GM12878 (cell line): ENCODE measurements around the gene UVRAG. TPM values are rescaled to one million over a fixed set of nuclear protein-coding genes. Genes with fewer than 3 reads are reported as not detected.

Source experiments
- ATAC-seq: fragments of 200-7000 bp; cut with Tn5 transposase; 3 replicates; pipeline ENCODE4 v1.9.1; 2020; ENCODE audit warnings: mild to moderate bottlenecking, moderate library complexity
- BruUV-seq: library from RNA; stranded (reverse); fragments of 400-500 nt; replicated peaks from 2 replicates; lab custom pipeline; 2021; lab: Mats Ljungman, UMichigan
- CTCF ChIA-PET: fragments of 300-600 bp; sonication (Branson Sonifier 250); formaldehyde crosslinking; extraction: SDS; loops from one replicate; lab custom pipeline; 2021; ENCODE audit warnings: inconsistent platforms; lab: Yijun Ruan, JAX
- POLR2A ChIA-PET: fragments of 350-600 bp; formaldehyde crosslinking; extraction: SDS; loops from one replicate; lab custom pipeline; 2021; ENCODE audit warnings: inconsistent platforms; lab: Charles Lee
- RAD21 ChIA-PET: fragments of 300-600 bp; sonication (Branson Sonifier 250); formaldehyde crosslinking; loops from one replicate; lab custom pipeline; 2023; ENCODE audit warnings: antibody characterized with exemption; ENCODE audit not compliant: unreplicated experiment; lab: Charles Lee
- SMC1A ChIA-PET: fragments of 300-600 bp; sonication (Branson Sonifier 250); formaldehyde crosslinking; loops from one replicate; lab custom pipeline; 2023; ENCODE audit not compliant: unreplicated experiment, uncharacterized antibody; lab: Charles Lee
- DNase-seq: peaks from one replicate; pipeline ENCODE4 v3.0.0-alpha.2; 2011; ENCODE audit warnings: low read depth, low spot score
- FAIRE-seq: peaks from 3 replicates; lab custom pipeline; 2011; peaks lifted over from hg19 to GRCh38; lab: Jason Lieb, UNC
- H2AFZ ChIP-seq: 2 replicates; pipeline ENCODE4 v1.6.0; 2011; ENCODE audit warnings: low read depth, low read length, control low read depth; ENCODE audit not compliant: control insufficient read depth
- H3K27ac ChIP-seq: 2 replicates; pipeline ENCODE4 v1.5.1; 2011; ENCODE audit warnings: control low read depth; ENCODE audit not compliant: control insufficient read depth, insufficient read depth
- H3K27me3 ChIP-seq, 2 experiments: replicated peaks in 1 of 2; 2 replicates each; pipeline versions ENCODE4 v1.6.0 to v1.6.1; 2011; ENCODE audit warnings: low read length in 1 of 2; ENCODE audit not compliant: control insufficient read depth in 2 of 2, insufficient read depth in 2 of 2
- H3K36me3 ChIP-seq, 2 experiments: 2 replicates each; pipeline ENCODE4 v1.5.1; 2011; ENCODE audit warnings: low read length in 1 of 2; ENCODE audit not compliant: control insufficient read depth in 2 of 2, insufficient read depth in 2 of 2
- H3K4me1 ChIP-seq: 2 replicates; pipeline ENCODE4 v1.6.1; 2011; ENCODE audit warnings: mild to moderate bottlenecking, low read length, moderate library complexity, mixed read lengths; ENCODE audit not compliant: control insufficient read depth, insufficient read depth
- H3K4me2 ChIP-seq: 2 replicates; pipeline ENCODE4 v1.6.0; 2011; ENCODE audit warnings: control low read depth; ENCODE audit not compliant: control insufficient read depth, insufficient read depth
- H3K4me3 ChIP-seq: fragments of 200-600 bp; sonication (generic); 2 replicates; pipeline ENCODE4 v1.5.1; 2016
- H3K79me2 ChIP-seq: 2 replicates; pipeline ENCODE4 v1.6.0; 2011; ENCODE audit warnings: low read length; ENCODE audit not compliant: control insufficient read depth, insufficient read depth
- H3K9ac ChIP-seq: 2 replicates; pipeline ENCODE4 v1.8.0; 2011; ENCODE audit warnings: low read length, control low read depth, mixed read lengths; ENCODE audit not compliant: control insufficient read depth, insufficient read depth
- H3K9me3 ChIP-seq: replicated peaks from 3 replicates; pipeline ENCODE4 v1.5.1; 2011; ENCODE audit warnings: mild to moderate bottlenecking, low read length; ENCODE audit not compliant: control insufficient read depth, insufficient read depth
- H4K20me1 ChIP-seq: 2 replicates; pipeline ENCODE4 v1.6.0; 2011; ENCODE audit not compliant: control insufficient read depth, insufficient read depth
- EGR1 ChIP-seq, 2 experiments: IDR thresholded peaks; 1 replicate in 1 of 2; 2 replicates in 1 of 2; pipeline ENCODE4 v1.6.1; 2011 to 2012; ENCODE audit warnings: low read depth in 2 of 2, low read length in 2 of 2, borderline replicate concordance in 1 of 2, mild to moderate bottlenecking in 1 of 2, moderate library complexity in 1 of 2
- FOS ChIP-seq: IDR thresholded peaks from 3 replicates; pipeline ENCODE4 v1.6.1; 2011; ENCODE audit warnings: borderline replicate concordance; ENCODE audit not compliant: insufficient read length; ENCODE audit errors: extremely low read depth
- FOXK2 ChIP-seq: fragments of 450-650 bp; IDR thresholded peaks from 2 replicates; pipeline ENCODE4 v1.6.1; 2017; ENCODE audit warnings: mild to moderate bottlenecking, moderate library complexity
- HSF1 ChIP-seq: fragments of 150-350 bp; IDR thresholded peaks from 2 replicates; pipeline ENCODE4 v1.6.1; 2014; ENCODE audit warnings: mild to moderate bottlenecking, low read depth, low read length
- IKZF1 ChIP-seq: fragments of 450-650 bp; conservative IDR thresholded peaks from 2 replicates; pipeline ENCODE4 v1.6.1; 2017; ENCODE audit warnings: antibody characterized with exemption, mild to moderate bottlenecking
- NFIC ChIP-seq: IDR thresholded peaks from 2 replicates; pipeline ENCODE4 v1.6.1; 2012; ENCODE audit warnings: low read depth, mild to moderate bottlenecking, inconsistent platforms, low read length, moderate library complexity
- NRF1 ChIP-seq: conservative IDR thresholded peaks from 2 replicates; pipeline ENCODE4 v1.6.1; 2011; ENCODE audit warnings: mild to moderate bottlenecking, low read depth, low read length, improper control_type of control experiment
- PAX5 ChIP-seq: IDR thresholded peaks from 2 replicates; pipeline ENCODE4 v1.6.1; 2011; ENCODE audit warnings: low read depth, low read length, borderline replicate concordance
- RAD21 ChIP-seq: IDR thresholded peaks from 2 replicates; pipeline ENCODE4 v1.6.1; 2011; ENCODE audit warnings: mild to moderate bottlenecking, low read depth, low read length, moderate library complexity; ENCODE audit not compliant: insufficient read depth
- SIX5 ChIP-seq: IDR thresholded peaks from 2 replicates; pipeline ENCODE4 v1.6.1; 2011; ENCODE audit warnings: mild to moderate bottlenecking, low read depth, low read length, moderate library complexity; ENCODE audit not compliant: severe bottlenecking
- SPI1 ChIP-seq: IDR thresholded peaks from 2 replicates; pipeline ENCODE4 v1.6.1; 2011; ENCODE audit warnings: low read depth, mild to moderate bottlenecking, low read length, moderate library complexity, borderline replicate concordance; ENCODE audit not compliant: insufficient read depth
- WRNIP1 ChIP-seq: IDR thresholded peaks from 2 replicates; pipeline ENCODE4 v1.6.1; 2011; ENCODE audit warnings: low read depth, low read length, improper control_type of control experiment, borderline replicate concordance
- ZBTB33 ChIP-seq: fragments of 450-650 bp; IDR thresholded peaks from 2 replicates; pipeline ENCODE4 v1.6.1; 2017; ENCODE audit warnings: mild to moderate bottlenecking
- ZBTB40 ChIP-seq: fragments of 450-650 bp; IDR thresholded peaks from 2 replicates; pipeline ENCODE4 v1.6.1; 2016; ENCODE audit warnings: mild to moderate bottlenecking, moderate library complexity, borderline replicate concordance
- ZZZ3 ChIP-seq: IDR thresholded peaks from 2 replicates; pipeline ENCODE4 v1.6.1; 2011; ENCODE audit warnings: low read depth; ENCODE audit not compliant: control insufficient read depth, insufficient read length
- WGBS: methylation state at CpG from one replicate; pipeline ENCODE4 v1.1.6; 2016; ENCODE audit warnings: low lambda C conversion rate; ENCODE audit not compliant: insufficient replicate concordance, insufficient coverage; ENCODE audit errors: missing lambda C conversion rate; 5-methylcytosine and 5-hydroxymethylcytosine counted together
- in situ Hi-C: fragments of 300-500 bp; cut with MboI; formaldehyde crosslinking; loops from 9 replicates; pipeline ENCODE4 v1.14.3; 2018; ENCODE audit warnings: mixed read lengths
- intact Hi-C: fragments of 100-400 bp; cut with micrococcal nuclease; formaldehyde crosslinking; loops from one replicate; pipeline ENCODE4 v1.14.2; 2022; ENCODE audit not compliant: unreplicated experiment
- polyA plus RNA-seq, 11 experiments: library from polyadenylated mRNA; depleted of rRNA in 4 of 11; unstranded in 6 of 11; stranded (reverse) in 5 of 11; fragments of >200 nt; fragmentation: Nextera tagmentation in 4 of 11; fragmentation: Illumina TruSeq in 1 of 11; extraction: Ambion mirVana in 4 of 11; extraction: Trizol in 1 of 11; gene quantifications; 1 replicate in 1 of 11; 2 replicates in 10 of 11; pipeline versions ENCODE4 v1.2.1 to v1.2.3, GENCODE V29; 2011 to 2016; ENCODE audit warnings: inconsistent platforms in 2 of 11, missing spikeins in 2 of 11, low read depth in 1 of 11
- total RNA-seq, 4 experiments: library from RNA; depleted of rRNA in 3 of 4; stranded (reverse); fragments of >200 nt in 3 of 4; fragmentation: Illumina TruSeq in 1 of 4; extraction: Trizol in 1 of 4; gene quantifications; 2 replicates each; pipeline versions ENCODE4 v1.2.1 to v1.2.3, GENCODE V29; 2013 to 2021

Gene UVRAG
- total and polyA plus RNA-seq, 10 of the 15 experiments (the other 5 are each of a cell fraction or from before 2014, with no cell fraction given) = 7.0 to 43.4 (median 37.0) TPM

GRCh38 chr11:75792127-75792731 lies 22.8 kb upstream of the UVRAG start:
- POLR2A ChIA-PET = no interaction called here
- Histone ChIP-seq H3K79me2 (no peaks in the 10 kb centered on the region), H2AFZ (no peak overlapping the region), H3K4me1 (no peaks in the 10 kb centered on the region), H3K9me3 (no peaks in the 10 kb centered on the region), H3K4me2 (no peak overlapping the region), H3K27me3 (no peaks in the 10 kb centered on the region), H3K9ac (no peak overlapping the region), H3K4me3 (no peak overlapping the region), H3K27ac (no peak overlapping the region), H4K20me1 (no peaks in the 10 kb centered on the region), H3K36me3 (peaks cover 0 to 3% of the 10 kb centered on the region in 2 experiments; a peak in 1 of 4 replicates)
- no peak for ATAC-seq
- CTCF ChIA-PET = interaction anchor here (1.0 to 3.1 kb wide), 3 partner anchors 9 to 69 kb away, joined by 3 to 11 read pairs (median 6); no protein-coding TSS in a partner anchor
- FAIRE-seq = no peak
- in situ Hi-C loops (no loop called here), intact Hi-C loops (no loop called here)
- no TSS peak for BruUV-seq
- WGBS = 93% methylated on average over 6 of the region's 6 CpGs
- SMC1A ChIA-PET = interaction anchor here (0.7 kb wide), 1 partner anchor 10 kb away, joined by 3 read pairs; no protein-coding TSS in a partner anchor
- DNase-seq = no peak
- TF ChIP-seq ZBTB33 (no peak), ZBTB40 (no peak), ZZZ3 (no peak), SPI1 (no peak), FOS (no peak), FOXK2 (no peak), RAD21 (no peak), PAX5 (no peak), IKZF1 (no peak), NFIC (no peak), WRNIP1 (no peak), SIX5 (no peak), HSF1 (no peak), NRF1 (no peak), EGR1 (IDR thresholded peaks at IDR 0.05; ENCODE audit: borderline replicate concordance in 1 of 2, low read depth in 2 of 2, low read length in 2 of 2) (no peak)
- RAD21 ChIA-PET = interaction anchor here (1.2 kb wide), 1 partner anchor 71 kb away, joined by 5 read pairs; no protein-coding TSS in a partner anchor
